H9 (cell line): ENCODE results near the gene CLIC3. TPM values are rescaled to one million over a fixed set of nuclear protein-coding genes. Genes with fewer than 3 reads are reported as not detected.

ENCODE experiments used
- DNase-seq: peaks from one replicate; pipeline ENCODE4 v3.0.0-alpha.2; 2017
- H2AFZ ChIP-seq: one replicate; pipeline ENCODE4 v1.6.1; 2013; ENCODE audit warnings: mild to moderate bottlenecking, low read length, control low read depth, moderate library complexity
- H2AK5ac ChIP-seq: 2 replicates; pipeline ENCODE4 v1.6.1; 2013; ENCODE audit warnings: low read length, control low read depth, mixed read lengths; ENCODE audit not compliant: insufficient read length
- H2BK120ac ChIP-seq: one replicate; pipeline ENCODE4 v1.6.1; 2013; ENCODE audit warnings: low read depth, mild to moderate bottlenecking, low read length, control low read depth, inconsistent platforms; ENCODE audit not compliant: poor library complexity, severe bottlenecking
- H2BK12ac ChIP-seq: 2 replicates; pipeline ENCODE4 v1.6.1; 2013; ENCODE audit warnings: low read length, control low read depth, mixed read lengths, low read depth; ENCODE audit not compliant: insufficient read length
- H2BK15ac ChIP-seq: 2 replicates; pipeline ENCODE4 v1.6.1; 2013; ENCODE audit warnings: low read depth, low read length, control low read depth
- H2BK20ac ChIP-seq: one replicate; pipeline ENCODE4 v1.6.1; 2013; ENCODE audit warnings: low read depth, mild to moderate bottlenecking, low read length, control low read depth, inconsistent platforms; ENCODE audit not compliant: poor library complexity, severe bottlenecking
- H2BK5ac ChIP-seq: 2 replicates; pipeline ENCODE4 v1.6.1; 2013; ENCODE audit warnings: low read length, control low read depth, mixed read lengths; ENCODE audit not compliant: insufficient read length
- H3K14ac ChIP-seq: 2 replicates; pipeline ENCODE4 v1.6.1; 2013; ENCODE audit warnings: low read length, control low read depth; ENCODE audit not compliant: insufficient read depth
- H3K18ac ChIP-seq: 2 replicates; pipeline ENCODE4 v1.6.1; 2013; ENCODE audit warnings: low read depth, mild to moderate bottlenecking, mixed read lengths, low read length, control low read depth; ENCODE audit not compliant: insufficient read length
- H3K23ac ChIP-seq: 2 replicates; pipeline ENCODE4 v1.6.1; 2013; ENCODE audit warnings: low read length, control low read depth, mixed read lengths, low read depth; ENCODE audit not compliant: insufficient read length
- H3K23me2 ChIP-seq: 2 replicates; pipeline ENCODE4 v1.6.1; 2013; ENCODE audit warnings: low read depth, mild to moderate bottlenecking, mixed read lengths, low read length, control low read depth; ENCODE audit not compliant: insufficient read length, poor library complexity, severe bottlenecking
- H3K27ac ChIP-seq: 2 replicates; pipeline ENCODE4 v1.5.1; 2013; ENCODE audit warnings: low read length, control low read depth, mixed read lengths, low read depth; ENCODE audit not compliant: insufficient read length
- H3K27me3 ChIP-seq: 2 replicates; pipeline ENCODE4 v1.6.1; 2013; ENCODE audit warnings: low read length, control low read depth, inconsistent platforms; ENCODE audit not compliant: insufficient read depth
- H3K4ac ChIP-seq: 2 replicates; pipeline ENCODE4 v1.6.1; 2013; ENCODE audit warnings: low read depth, mild to moderate bottlenecking, control low read depth, inconsistent platforms, low read length, moderate library complexity
- H3K4me1 ChIP-seq: 2 replicates; pipeline ENCODE4 v1.6.1; 2013; ENCODE audit warnings: low read length, control low read depth, inconsistent platforms; ENCODE audit not compliant: insufficient read depth
- H3K4me2 ChIP-seq: 2 replicates; pipeline ENCODE4 v1.6.1; 2013; ENCODE audit warnings: low read length, control low read depth, mixed read lengths; ENCODE audit not compliant: insufficient read length, insufficient read depth
- H3K56ac ChIP-seq: 2 replicates; pipeline ENCODE4 v1.6.1; 2013; ENCODE audit warnings: low read depth, mild to moderate bottlenecking, mixed read lengths, low read length, control low read depth; ENCODE audit not compliant: insufficient read length
- H3K79me1 ChIP-seq: 2 replicates; pipeline ENCODE4 v1.6.1; 2013; ENCODE audit warnings: low read depth, mild to moderate bottlenecking, moderate library complexity, low read length, control low read depth, inconsistent platforms; ENCODE audit not compliant: insufficient read depth, poor library complexity, severe bottlenecking
- H3K79me2 ChIP-seq: 2 replicates; pipeline ENCODE4 v1.6.1; 2013; ENCODE audit warnings: low read length, control low read depth, inconsistent platforms; ENCODE audit not compliant: insufficient read depth
- H3K9ac ChIP-seq: 2 replicates; pipeline ENCODE4 v1.6.1; 2013; ENCODE audit warnings: low read length, control low read depth, mixed read lengths; ENCODE audit not compliant: insufficient read length; ENCODE audit errors: extremely low read depth
- H3K9me3 ChIP-seq: one replicate; pipeline ENCODE4 v1.6.1; 2013; ENCODE audit warnings: low read depth, low read length, inconsistent platforms; ENCODE audit not compliant: control insufficient read depth
- H3T11ph ChIP-seq: one replicate; pipeline ENCODE4 v1.6.1; 2013; ENCODE audit warnings: mild to moderate bottlenecking, low read length, control low read depth, inconsistent platforms
- H4K20me1 ChIP-seq: one replicate; pipeline ENCODE4 v1.6.1; 2013; ENCODE audit not compliant: control insufficient read depth, insufficient read length, insufficient read depth
- H4K5ac ChIP-seq: 2 replicates; pipeline ENCODE4 v1.6.1; 2013; ENCODE audit warnings: low read depth, mild to moderate bottlenecking, mixed read lengths, low read length, control low read depth; ENCODE audit not compliant: insufficient read length
- H4K8ac ChIP-seq: replicated peaks from 2 replicates; pipeline ENCODE4 v1.6.1; 2013; ENCODE audit warnings: low read length, control low read depth, mixed read lengths, low read depth; ENCODE audit not compliant: insufficient read length
- H4K91ac ChIP-seq: 2 replicates; pipeline ENCODE4 v1.6.1; 2013; ENCODE audit warnings: low read depth, mild to moderate bottlenecking, moderate library complexity, mixed read lengths, low read length, control low read depth; ENCODE audit not compliant: insufficient read length
- H3K27ac Mint-ChIP-seq, 3 experiments: 2 replicates in 2 of 3; 3 replicates in 1 of 3; pipeline ENCODE4 v1.8.0; 2020 to 2021; ENCODE audit warnings: mixed read lengths in 3 of 3, mild to moderate bottlenecking in 1 of 3, moderate library complexity in 1 of 3
- H3K27me3 Mint-ChIP-seq: 2 replicates; pipeline ENCODE4 v1.8.0; 2021; ENCODE audit warnings: low read depth, mild to moderate bottlenecking, moderate library complexity, mixed read lengths
- H3K36me3 Mint-ChIP-seq, 3 experiments: 2 replicates in 2 of 3; 3 replicates in 1 of 3; pipeline ENCODE4 v1.8.0; 2020 to 2021; ENCODE audit warnings: low read depth in 3 of 3, mixed read lengths in 3 of 3; ENCODE audit not compliant: insufficient read depth in 1 of 3
- H3K4me1 Mint-ChIP-seq, 2 experiments: 2 replicates each; pipeline ENCODE4 v1.8.0; 2020; ENCODE audit warnings: mixed read lengths in 2 of 2
- H3K4me3 Mint-ChIP-seq, 2 experiments: 2 replicates in 1 of 2; 3 replicates in 1 of 2; pipeline ENCODE4 v1.8.0; 2020 to 2021; ENCODE audit warnings: mild to moderate bottlenecking in 2 of 2, mixed read lengths in 2 of 2, moderate library complexity in 1 of 2
- H3K9me3 Mint-ChIP-seq, 2 experiments: 2 replicates in 1 of 2; 3 replicates in 1 of 2; pipeline ENCODE4 v1.8.0; 2020; ENCODE audit warnings: mild to moderate bottlenecking in 2 of 2, mixed read lengths in 2 of 2, moderate library complexity in 1 of 2
- CTCF ChIP-seq: fragments of 200-600 bp; sonication (generic); conservative IDR thresholded peaks from 3 replicates; pipeline ENCODE4 v1.8.0; 2021; ENCODE audit warnings: antibody characterized with exemption, mild to moderate bottlenecking
- WGBS: extraction: QIAGEN DNeasy Blood & Tissue Kit; methylation state at CpG from one replicate; pipeline ENCODE4 v1.1.7; 2013; ENCODE audit warnings: missing lambda C conversion rate, low lambda C conversion rate, mixed read lengths; ENCODE audit not compliant: insufficient read length; ENCODE audit errors: extremely low coverage; 5-methylcytosine and 5-hydroxymethylcytosine counted together
- total RNA-seq: library from RNA; stranded (reverse); gene quantifications from 2 replicates; pipeline ENCODE4 v1.2.1, GENCODE V29; 2021

CLIC3 gene
- total RNA-seq, 1 experiment from 2014 or later, result 0.31 TPM

- no peak for TF ChIP-seq CTCF
- no CpG with 5 or more reads among the region's 6 CpGs for WGBS
Observed at GRCh38 chr9:136957901-136958300, 38.5 kb downstream of the CLIC3 start.

More at GRCh38 chr9:136957901-136958300, 38.5 kb downstream of the CLIC3 start:
- peaks cover 2% of the 10 kb centered on the region for H4K20me1 ChIP-seq
- no peak overlapping the region for H4K91ac ChIP-seq
- no peaks in the 10 kb centered on the region for H3K27me3 ChIP-seq
- H3K79me2 ChIP-seq, result no peaks in the 10 kb centered on the region
- Mint-ChIP-seq H3K4me1 (0 out of 4 replicates have a peak, but pooled peaks cover 0 to 2% of the 10 kb centered on the region in 2 experiments), H3K4me3 (no peak overlapping the region), H3K9me3 (peaks cover 6% of the 10 kb centered on the region in 2 experiments; a peak in 4 of 5 replicates), H3K36me3 (no peaks in the 10 kb centered on the region; a peak in 1 of 7 replicates), H3K27me3 (peaks cover 8% of the 10 kb centered on the region), H3K27ac (no peak overlapping the region; a peak in 1 of 7 replicates)
- no peak overlapping the region for H3K56ac ChIP-seq
- no peak overlapping the region for H2AFZ ChIP-seq
- H4K5ac ChIP-seq, result no peak overlapping the region
- no peak overlapping the region for H3K14ac ChIP-seq
- H2BK15ac ChIP-seq, result no peak overlapping the region
- no peak overlapping the region for H3K4me2 ChIP-seq
- H3T11ph ChIP-seq, result no peak overlapping the region
- no peak overlapping the region for H2BK12ac ChIP-seq
- H2BK120ac ChIP-seq, result no peak overlapping the region
- no peak overlapping the region for H2AK5ac ChIP-seq
- no peak overlapping the region for H3K23ac ChIP-seq
- no peaks in the 10 kb centered on the region for H3K9me3 ChIP-seq
- no peak overlapping the region for H2BK20ac ChIP-seq
- no peak overlapping the region for H4K8ac ChIP-seq
- H3K79me1 ChIP-seq, result no peaks in the 10 kb centered on the region
- no peak for DNase-seq
- H3K9ac ChIP-seq, result no peak overlapping the region
- H2BK5ac ChIP-seq, result no peak overlapping the region
- H3K27ac ChIP-seq, result no peak overlapping the region
- no peak overlapping the region for H3K4ac ChIP-seq
- H3K4me1 ChIP-seq, result no peaks in the 10 kb centered on the region
- H3K18ac ChIP-seq, result no peak overlapping the region
- H3K23me2 ChIP-seq, result no peaks in the 10 kb centered on the region
